DMS114 treated with DMSO at 0.1 percent for 48 hours (cell line): ENCODE results near the gene RHO.

ENCODE experiments used
- DNase-seq: peaks from one replicate; lab custom pipeline; 2025; ENCODE audit not compliant: unreplicated experiment; lab: John Stamatoyannopoulos, UW

The RHO gene

DNA sequence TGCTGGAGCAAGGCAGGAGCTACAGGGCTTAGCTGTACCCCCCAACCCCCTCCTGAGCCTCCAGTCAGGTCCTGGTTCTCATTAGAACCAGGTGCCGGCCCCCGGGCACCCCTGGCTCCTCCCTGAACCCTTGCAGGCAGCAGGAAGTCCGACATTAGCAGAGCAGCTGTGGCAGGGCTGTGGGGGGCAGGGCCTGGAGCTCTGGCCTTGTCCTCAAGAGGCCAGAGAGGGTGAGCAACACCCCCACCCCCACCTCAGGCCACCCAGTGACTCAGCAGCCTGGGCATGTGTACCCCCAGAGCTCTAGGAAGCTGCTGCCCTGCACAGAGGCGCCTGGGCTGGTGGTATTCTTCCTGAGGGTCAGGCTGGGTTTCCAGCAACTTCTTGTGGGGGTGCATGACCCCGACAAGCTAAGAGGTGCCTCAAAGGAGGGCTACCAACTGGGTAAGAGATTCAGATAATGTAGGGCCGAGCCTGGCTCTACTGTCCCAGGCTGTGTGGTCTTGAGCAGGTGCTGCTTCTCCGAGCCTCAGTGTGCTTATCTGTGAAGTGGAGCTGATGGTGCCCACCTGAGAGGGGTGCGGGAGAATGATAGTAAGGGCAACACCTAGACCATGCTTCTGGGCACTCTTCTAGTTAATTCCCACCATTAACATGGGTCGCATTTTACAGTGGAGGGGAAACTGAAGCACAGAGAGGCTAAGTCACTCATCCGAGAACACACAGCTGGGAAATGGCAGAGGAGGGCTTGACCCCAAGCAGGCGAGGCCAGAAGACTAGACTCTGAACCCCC, 30.5 kb downstream of the RHO start:
- no peak for DNase-seq

DNA sequence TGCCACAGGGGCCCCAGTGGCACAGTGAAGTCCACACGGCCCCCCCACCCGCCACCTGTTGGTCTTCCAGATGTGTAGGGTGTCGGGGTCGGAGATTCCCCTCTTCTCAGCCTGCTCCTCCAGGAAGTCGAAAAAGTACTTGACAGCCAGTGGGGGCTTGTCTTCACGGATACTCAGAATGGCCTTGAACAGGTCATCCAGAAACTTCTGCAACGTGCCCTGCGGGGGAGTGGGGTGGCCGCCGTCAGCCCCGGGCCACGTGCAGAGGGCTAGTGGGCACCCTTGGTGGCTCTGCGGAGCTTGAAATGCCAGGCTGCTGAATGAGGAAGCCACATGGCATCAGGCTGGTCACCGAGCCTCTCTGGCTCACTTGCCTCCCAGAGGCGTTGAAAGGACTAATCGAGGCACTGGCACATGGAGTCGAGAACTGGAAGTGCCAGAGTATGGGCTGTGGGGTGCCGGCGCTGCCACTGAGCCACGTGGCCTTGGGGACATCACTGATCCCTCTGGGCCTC, 31.2 kb downstream of the RHO start:
- DNase-seq: no peak

DNA sequence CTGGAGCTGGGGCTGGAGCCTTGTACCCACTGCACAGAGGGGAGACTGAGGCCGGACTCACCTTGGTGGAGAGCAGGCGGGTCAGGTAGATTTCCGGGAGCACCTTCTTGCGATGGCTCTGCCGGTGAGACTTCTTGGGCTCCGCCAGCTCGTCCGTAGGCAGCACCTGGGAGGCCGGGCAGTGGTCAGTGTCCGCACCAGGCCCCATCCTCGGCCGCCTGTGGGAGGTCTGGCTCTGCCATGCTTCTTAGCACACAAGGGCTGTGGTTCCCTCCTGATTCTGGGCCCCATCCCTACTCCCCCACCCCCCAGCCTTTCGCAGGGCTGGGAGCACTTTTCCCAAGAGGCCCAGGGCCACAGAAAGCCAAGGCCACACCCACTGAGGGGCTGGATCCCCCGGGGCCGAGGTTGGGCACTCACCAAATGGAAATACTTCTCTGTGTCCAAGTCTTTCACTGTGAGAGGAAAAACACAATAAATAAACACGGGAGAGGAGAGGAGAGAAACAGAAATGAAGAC, 31.9 kb downstream of the RHO start:
- no peak for DNase-seq

DNA sequence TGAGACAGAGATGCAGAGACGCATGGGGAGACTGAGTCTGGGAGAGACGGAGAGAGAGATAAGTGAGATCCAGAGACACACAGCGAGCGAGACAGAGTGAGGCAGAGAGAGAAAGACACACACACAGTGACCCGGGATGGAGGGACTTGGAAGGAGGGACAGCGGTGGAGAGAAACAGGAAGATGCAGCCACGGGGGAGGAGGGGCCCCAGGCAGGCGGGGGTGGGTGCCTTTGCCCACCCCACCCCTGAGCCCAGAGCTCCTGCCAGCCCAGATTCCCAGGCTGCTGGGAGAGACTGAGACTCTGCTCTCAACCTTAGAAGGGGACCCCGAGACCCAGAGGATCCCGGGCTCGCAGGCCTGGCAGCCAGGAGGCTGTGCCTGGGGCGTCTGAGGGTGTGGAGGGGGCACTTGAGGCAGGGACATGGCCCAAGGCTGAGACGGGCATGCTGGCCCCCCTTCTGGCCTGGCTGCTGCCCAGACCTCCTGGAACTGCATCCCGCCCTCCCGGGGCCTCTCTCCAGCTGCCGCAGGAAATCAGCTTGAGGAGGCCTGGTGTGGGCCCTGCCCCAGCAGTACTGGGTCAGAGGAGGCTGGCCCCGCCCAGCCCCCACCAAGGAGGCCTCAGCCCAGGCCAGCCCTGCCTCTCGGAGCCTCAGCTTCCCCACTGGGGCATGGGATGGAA, 32.6 kb downstream of the RHO start:
- no peak for DNase-seq

DNA sequence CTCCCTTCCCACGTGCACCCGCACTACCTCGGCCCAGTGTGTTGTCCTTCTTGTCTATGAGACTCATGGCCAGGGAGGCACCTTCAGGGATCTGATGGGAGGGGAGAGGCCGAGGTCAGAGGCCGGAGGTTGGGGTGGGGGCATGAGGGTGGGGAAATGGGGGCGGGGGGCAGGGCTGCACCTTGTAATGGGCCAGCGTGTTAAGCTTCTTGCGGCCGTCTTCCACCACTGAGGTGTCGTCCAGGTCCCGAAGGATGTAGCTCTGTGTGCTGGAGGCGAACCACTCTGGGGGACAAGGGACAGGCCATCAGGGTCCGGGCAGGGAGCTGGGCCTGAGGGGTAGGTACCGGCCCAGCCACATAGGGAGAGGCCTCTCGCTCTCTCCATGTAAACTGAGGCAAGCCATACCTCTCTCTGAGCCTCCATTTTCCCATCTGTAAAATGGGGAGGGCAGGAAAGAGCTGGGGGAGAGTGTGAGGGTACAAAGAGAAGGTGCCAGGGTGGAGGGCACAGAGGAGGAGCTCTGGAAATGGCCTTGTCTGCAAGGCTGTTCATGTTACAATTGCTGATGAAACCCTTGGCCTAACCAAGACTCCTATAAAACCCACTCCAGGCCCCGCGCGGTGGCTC, 33.3 kb downstream of the RHO start:
- no peak for DNase-seq

DNA sequence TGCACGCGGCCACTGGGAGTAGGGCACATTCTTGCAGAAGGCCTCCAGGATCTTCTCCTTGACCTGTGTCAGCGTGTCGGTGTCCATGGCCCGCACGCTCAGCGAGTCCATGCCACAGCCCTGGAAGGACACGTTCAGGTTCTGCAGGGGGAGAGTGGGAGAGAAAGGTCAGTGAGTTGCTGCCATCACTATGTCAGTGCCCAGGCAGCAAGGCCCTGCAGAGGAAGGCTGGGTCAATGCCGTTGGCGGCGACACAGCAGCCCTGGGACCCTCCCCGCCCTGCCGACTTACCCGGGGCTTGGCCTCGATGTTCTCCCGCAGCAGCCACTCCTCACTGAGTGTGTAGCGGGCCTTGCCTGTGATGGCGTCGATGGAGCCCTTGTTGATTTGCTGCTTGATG, 34.4 kb downstream of the RHO start:
- no peak for DNase-seq

DNA sequence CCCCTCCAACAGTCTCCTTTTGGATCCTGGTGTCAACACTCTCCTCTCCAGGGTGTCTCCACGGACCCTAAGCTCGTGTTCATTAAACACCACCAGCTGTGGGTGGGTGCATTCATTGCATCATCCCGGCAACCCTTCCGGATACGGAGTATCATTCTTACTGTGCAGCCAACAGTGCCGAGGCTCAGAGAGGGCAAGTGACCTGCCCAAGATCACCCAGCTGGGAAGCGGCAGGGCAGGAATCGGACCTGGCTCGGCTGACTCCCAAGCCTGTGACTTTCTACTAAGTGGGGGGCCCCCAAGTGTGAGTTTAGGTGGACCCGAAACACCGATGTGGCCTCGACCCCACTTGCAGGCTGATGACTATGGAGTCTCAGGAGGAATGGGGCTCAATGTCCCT, 34.9 kb downstream of the RHO start:
- DNase-seq: no peak

DNA sequence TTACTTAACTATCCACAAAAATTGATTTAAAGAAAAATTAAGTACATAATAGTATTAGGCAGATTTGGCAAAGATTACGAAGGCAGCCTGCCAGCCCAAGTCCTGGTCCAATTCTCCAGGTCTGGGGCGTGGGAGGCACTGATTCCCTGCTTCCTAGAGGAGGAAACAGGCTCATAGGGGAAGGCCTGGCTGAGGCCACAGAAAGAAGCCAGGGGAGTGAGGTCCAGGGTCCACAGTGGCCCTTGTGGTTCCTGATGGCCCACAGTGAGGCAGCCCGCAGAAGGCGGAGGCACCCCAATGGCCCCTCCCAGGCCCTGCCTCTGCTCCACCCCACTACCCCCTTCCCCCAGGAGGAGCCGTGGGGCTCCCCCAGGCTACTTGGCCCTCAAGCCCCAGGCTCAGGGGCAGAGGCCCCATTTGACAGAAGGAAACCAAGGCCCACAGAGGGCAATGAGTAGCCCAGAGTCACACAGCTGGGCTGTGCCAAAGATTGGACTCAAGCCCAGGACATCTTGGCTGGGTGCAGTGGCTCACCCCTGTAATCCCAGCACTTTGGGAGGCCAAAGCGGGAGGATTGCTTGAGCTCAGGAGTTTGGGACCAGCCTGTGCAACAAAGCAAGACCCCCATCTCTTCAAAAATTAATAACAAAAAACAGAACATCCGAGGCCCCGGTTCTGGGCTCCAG, 35.6 kb downstream of the RHO start:
- DNase-seq: no peak

DNA sequence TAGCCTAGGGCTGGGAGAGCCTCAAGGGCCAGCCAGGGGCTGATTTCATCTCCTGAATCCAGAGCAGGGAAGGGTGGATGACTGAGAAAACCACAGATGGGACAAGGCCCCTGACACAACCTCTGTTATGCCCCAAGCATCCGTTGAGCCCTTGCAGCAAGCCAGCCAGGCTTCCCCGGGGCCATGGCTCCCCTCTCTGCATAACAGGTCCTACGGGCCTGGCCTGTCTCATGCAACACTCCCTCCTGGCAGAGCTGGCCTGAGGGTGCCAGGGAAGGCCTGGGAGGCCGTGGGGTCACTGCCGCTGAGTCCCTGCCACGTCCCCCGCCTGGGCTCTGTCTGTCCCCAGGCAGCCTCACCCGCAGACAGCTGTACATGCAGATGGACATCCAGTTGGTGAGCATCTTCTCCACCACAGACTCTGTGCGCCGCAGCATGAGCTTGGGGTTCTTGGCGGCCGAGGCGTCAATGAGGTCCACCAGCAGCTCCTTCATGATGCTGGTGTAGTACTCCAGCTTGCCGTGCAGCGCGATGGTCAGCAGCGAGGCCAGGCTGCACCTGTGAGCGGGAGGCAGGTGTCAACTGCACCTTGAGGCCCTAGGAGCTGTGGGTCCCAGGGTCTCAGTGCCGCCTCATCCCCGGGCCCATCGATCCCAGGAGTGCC, 36.7 kb downstream of the RHO start:
- DNase-seq: no peak

DNA sequence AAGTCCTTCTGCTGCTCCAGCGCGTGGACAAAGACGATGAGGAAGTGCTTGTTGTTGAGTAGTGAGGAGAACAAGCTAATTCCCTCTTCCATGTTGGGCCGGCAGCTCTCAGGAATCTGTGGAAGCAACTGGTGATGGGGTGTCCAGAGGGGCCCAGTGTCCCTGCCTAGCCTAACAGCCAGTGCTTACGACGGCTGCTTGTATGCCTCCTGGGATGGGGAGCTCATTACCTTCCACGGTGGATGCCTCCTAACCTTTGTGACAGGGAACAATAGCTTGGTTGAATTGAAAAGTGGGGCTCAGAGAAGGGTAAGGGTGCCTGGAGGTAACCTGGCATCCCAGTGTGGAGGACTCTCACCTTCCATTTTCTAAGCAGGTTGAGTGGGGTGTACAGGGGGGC, 37.5 kb downstream of the RHO start:
- DNase-seq: no peak

DNA sequence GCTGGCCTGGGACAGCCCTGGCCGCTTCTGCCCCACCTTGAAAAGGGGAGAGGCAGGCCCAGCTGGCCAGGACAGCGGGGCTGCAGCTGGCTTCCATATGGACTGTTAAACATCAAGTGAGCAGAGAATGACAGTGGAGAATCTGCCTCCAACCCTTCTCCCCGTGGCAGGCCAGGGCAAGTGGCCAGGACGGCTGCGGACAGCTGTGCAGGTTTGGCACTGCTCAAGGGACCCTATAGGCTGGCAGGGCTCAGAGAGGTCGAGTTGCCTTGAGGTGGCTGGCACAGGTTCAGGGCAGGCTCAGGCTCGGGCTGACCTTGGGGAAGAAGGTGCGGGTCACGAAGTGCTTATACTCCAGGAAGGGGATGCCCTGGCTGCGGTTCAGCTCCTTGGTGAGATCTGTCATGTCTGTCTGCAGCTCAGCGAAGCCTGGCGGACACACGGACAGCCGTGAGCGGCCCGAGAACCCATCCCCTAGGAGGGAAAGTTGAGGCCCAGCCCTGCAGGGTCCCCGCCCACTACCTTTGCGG, 38.8 kb downstream of the RHO start:
- DNase-seq: no peak

DNA sequence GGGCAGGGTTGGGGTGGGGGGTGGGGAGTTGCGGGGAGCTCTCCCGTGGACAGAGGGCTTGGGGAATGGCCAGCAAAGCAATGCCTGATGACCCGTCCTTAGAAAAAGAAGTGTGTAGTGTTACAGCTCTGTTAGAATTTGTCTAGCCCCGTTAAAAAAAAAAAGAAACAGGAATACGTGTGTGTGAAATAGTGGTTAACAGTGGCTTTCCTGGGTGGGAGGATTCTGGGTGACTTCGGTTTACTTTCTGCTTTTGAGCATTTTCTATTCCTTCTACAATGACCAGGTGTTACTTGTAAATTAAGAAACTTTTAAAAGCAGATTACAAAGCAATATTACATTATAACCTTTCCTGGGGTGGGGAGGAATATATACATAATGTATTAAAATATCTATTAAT, 39.5 kb downstream of the RHO start:
- DNase-seq: no peak

DNA sequence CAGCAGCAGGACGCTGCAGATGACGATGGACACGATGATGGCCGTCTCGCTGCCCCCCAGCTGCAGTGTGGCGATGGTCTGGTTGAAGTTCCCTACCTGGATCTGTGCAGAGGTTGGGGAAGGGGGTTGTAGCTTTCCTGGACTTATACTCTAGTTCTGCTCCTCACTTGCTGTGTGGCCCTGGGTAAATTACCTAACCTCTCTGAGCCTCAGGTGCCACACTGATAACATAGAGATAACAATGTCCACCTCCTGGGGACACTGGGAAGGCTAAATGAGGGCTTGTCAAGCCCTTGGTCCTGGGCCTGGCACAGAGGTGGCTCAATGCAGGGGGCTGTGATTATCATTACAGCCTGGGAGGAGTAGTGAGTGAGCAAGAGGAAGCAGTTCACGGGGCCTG, 41.4 kb downstream of the RHO start:
- no peak for DNase-seq

DNA sequence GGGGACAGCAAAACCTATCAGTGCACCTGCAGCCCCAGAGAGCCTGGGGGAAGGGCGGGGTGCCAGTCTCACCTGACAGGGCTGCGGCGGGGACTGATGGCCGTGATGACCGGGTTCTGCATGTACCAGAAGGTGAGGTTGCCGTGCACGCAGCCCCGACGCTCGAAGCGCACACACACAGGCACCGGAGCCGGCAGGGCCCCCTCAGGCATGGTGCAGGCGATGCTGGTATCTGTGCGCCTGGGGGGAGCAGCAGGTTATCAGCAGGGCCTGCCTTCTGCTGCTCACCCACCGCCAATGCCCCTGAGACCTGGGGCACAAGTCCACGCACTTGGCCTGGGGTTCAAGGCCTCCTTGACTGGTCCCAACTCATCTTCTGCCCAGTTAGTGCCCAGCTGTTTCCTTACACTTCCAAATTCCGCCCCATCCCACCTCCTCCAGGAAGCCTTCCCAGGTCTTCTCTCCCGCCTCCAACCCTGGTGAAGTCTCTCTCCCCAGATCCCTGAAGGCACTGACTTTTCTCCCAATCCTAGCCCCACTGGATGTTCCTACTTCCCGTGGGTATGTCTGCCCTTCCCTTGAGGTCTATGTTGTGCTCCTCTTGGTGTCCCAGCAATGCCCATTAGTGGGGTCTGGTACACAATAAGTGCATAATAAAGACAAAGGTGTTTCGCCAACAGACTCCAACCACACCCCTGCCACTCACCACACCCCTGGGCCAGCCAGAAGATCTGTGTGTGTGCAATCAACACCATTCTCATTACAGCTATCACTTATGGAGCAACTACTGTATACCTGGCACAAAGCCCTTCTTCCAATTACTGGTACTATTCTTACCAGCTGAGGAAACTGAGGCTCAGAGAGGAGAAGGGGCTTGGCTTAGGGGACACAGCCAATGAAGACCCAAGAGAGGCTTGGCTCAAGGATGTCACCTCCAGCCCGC, 43.4 kb downstream of the RHO start:
- no peak for DNase-seq

DNA sequence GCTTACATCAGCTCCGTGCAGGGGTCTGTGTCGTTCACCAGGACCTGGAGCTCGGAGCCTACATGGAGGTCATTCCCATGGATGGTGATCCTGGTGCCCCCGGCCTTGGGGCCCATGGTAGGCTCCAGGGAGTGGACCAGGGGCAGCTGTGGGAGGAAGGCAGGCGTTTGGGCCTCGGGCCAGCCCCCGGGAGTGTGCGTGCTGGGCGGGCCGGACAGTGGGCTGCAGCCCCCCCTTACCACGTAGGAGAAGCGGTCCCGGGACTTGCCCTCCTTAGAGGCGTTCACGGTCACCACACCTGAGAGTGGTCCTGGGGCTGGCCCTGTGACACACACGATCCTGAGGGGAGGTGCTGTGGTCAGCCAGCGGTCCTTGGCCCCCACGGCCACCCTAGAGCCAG, 44.2 kb downstream of the RHO start:
- no peak for DNase-seq

DNA sequence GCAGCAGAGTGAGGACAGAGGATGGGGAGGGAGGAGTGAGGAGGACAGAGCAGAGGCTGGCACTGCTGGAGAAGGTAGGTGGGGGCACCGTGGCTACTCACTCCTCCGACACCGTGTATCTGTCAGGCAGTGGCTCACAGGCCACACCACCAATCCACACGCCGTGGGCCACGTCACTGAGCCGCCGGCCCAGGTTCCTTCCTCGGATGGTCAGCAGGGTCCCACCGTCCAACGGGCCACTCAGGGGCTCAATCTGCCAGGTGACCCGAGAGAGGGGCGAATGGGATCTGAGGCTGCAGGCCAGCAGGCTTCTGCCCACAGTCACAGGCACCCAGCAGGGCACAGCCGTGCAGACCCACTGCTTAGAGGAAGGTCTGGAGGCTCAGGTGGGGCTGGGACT, 45.1 kb downstream of the RHO start:
- no peak for DNase-seq

DNA sequence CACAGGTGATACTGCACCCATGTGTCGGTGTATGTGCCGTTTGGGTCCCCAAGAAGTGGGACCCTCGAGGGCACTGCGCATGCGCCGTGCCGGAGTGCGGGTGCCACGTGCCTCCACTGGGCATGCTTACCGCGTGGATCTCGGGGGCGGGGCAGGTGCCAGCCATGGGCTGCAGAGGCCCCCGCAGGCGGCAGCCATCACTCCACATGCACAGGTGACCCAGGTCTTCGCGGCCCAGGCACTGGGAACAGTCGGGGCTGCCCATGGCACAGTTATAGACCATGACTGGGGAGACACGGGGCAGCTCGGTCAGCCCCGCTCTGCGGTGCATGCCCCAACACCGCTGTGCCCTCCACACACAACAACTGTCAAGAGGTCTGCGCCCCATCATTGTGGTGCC, 45.8 kb downstream of the RHO start:
- DNase-seq: no peak

DNA sequence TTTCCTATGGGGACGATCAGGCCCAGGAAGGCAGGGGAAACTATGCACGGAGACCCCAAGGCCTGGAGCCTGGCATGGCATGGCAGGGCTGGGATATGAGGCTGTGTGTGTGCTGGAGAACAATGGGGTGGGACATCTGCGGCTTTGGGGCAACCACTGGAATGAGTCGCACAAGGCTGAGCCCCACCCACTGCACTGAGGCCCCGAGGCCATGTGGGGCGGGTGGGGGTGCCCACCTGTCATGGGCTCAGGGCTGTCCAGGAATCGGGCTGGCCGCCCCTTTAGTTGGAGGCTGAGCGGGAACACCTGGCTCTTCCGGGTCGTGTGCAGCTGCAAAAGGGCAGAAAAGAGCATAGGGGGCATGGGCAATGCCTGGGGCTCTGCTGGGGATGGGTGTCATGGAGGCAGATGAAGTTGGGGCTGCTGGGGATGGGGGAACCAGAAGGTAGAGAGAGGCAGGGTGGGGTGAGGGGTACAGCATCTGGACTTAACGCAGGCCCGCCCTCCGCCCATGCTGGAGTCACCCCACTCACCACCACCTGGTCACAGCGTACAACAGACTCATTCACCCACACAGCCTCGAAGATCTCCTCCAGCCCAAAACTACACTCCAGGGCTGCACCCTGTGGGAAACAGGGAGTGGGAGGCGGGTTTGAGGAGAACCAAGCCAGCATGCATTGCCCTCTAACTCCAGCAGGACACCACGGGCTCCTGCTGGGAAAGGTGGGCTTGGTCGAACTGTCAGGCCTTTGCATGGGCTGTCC, 47.0 kb downstream of the RHO start:
- no peak for DNase-seq

DNA sequence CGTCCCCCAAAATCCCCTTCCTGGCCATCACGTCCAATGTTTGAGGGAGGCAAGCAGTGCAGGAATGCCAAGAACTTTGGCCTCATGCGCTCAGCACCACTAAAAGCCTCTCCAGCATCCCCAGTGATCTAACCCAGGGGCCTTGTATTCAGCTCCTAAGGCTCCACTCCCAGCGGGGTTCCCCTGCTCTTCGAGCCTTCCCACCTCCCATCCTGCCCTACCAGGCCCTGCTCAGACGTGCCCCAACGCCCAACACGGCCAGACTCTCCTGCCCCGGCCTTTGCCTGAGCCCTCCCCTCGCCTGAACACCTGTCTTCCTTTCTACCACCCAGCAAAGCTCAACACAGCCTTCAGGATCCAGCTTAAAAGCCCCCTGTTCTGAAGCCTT, 47.6 kb downstream of the RHO start:
- no peak for DNase-seq
